ENCODE results near the gene AHCY. TPM values are rescaled to one million over a fixed set of nuclear protein-coding genes. Genes with fewer than 3 reads are reported as not detected.
"Not testable (repeated sequence)": the region's sequence is repeated elsewhere in the genome, so short reads cannot be mapped to it uniquely, and the experiment has no call there.

AHCY gene
- total RNA-seq, 4 donors from 2014 or later, result 50.4 to 71.5 (median 58.0) TPM

GRCh38 chr20:34294563-34294962, 8.6 kb downstream of the AHCY start:
- Histone ChIP-seq H3K27ac (no peak overlapping the region), H3K36me3 (peaks cover 0 to 64% of the 10 kb centered on the region in 2 donors), H3K4me3 (no peak overlapping the region), H3K9me3 (no peaks in the 10 kb centered on the region), H3K27me3 (no peaks in the 10 kb centered on the region), H3K4me1 (no peaks in the 10 kb centered on the region)
- WGBS, 2 donors (ENCODE audit: low coverage in 1 of 2), result 92 to 98% methylated on average over 4 to 6 of the region's 7 CpGs
- no peak for ATAC-seq
- TF ChIP-seq POLR2A (IDR thresholded peaks at IDR 0.05) (no peak), POLR2AphosphoS5 (IDR thresholded peaks at IDR 0.05) (no peak), CTCF (IDR thresholded peaks at IDR 0.05) (no peak), EP300 (IDR thresholded peaks at IDR 0.05) (no peak)

- Histone ChIP-seq H3K27ac (no peak overlapping the region), H3K36me3 (peaks cover 0 to 73% of the 10 kb centered on the region in 2 donors), H3K27me3 (no peaks in the 10 kb centered on the region), H3K9me3 (no peaks in the 10 kb centered on the region), H3K4me1 (no peaks in the 10 kb centered on the region), H3K4me3 (no peak overlapping the region)
- 86% methylated on average over 4 of the region's 7 CpGs; no CpG with 5 or more reads in 1 of the 2 donors for WGBS, 2 donors (ENCODE audit: low coverage in 1 of 2)
- ATAC-seq, result no peak
- no peak for TF ChIP-seq EP300 (IDR thresholded peaks at IDR 0.05)
- no peak for TF ChIP-seq POLR2A (IDR thresholded peaks at IDR 0.05)
Measured at GRCh38 chr20:34293589-34293988, 9.6 kb downstream of the AHCY start.

- 92 to 100% methylated on average over 2 to 3 of the region's 5 CpGs for WGBS, 2 donors (ENCODE audit: low coverage in 1 of 2)
- H3K4me1 ChIP-seq, result no peaks in the 10 kb centered on the region
- H3K9me3 ChIP-seq, result no peaks in the 10 kb centered on the region
- no peaks in the 10 kb centered on the region for H3K27me3 ChIP-seq
- H3K4me3 ChIP-seq, result no peak overlapping the region
- H3K36me3 ChIP-seq, result peaks cover 0 to 77% of the 10 kb centered on the region in 2 donors
- no peak overlapping the region for H3K27ac ChIP-seq
- no peak for TF ChIP-seq CTCF (IDR thresholded peaks at IDR 0.05)
- no peak for ATAC-seq
Measured at GRCh38 chr20:34293119-34293518, 10.0 kb downstream of the AHCY start.

GRCh38 chr20:34292496-34292895, 10.7 kb downstream of the AHCY start:
- Histone ChIP-seq H3K27ac (no peak overlapping the region), H3K4me3 (no peak overlapping the region), H3K9me3 (no peaks in the 10 kb centered on the region), H3K36me3 (peaks cover 0 to 84% of the 10 kb centered on the region in 2 donors), H3K4me1 (no peaks in the 10 kb centered on the region), H3K27me3 (no peaks in the 10 kb centered on the region)
- no peak for ATAC-seq
- 74% methylated on average over 2 of the region's 3 CpGs; no CpG with 5 or more reads in 1 of the 2 donors for WGBS, 2 donors (ENCODE audit: low coverage in 1 of 2)
- TF ChIP-seq POLR2A (IDR thresholded peaks at IDR 0.05) (no peak), EP300 (IDR thresholded peaks at IDR 0.05) (no peak), POLR2AphosphoS5 (IDR thresholded peaks at IDR 0.05) (no peak), CTCF (IDR thresholded peaks at IDR 0.05) (no peak)

- H3K9me3 ChIP-seq, result no peaks in the 10 kb centered on the region
- ATAC-seq, result no peak
- no peak overlapping the region for H3K4me3 ChIP-seq
- no peaks in the 10 kb centered on the region for H3K4me1 ChIP-seq
- no peaks in the 10 kb centered on the region for H3K27me3 ChIP-seq
- peaks cover 0 to 99% of the 10 kb centered on the region in 2 donors for H3K36me3 ChIP-seq
- no peak for TF ChIP-seq POLR2AphosphoS5 (IDR thresholded peaks at IDR 0.05)
- no peak for TF ChIP-seq EP300 (IDR thresholded peaks at IDR 0.05)
- no peak for TF ChIP-seq CTCF (IDR thresholded peaks at IDR 0.05)
- no peak for TF ChIP-seq POLR2A (IDR thresholded peaks at IDR 0.05)
- no peak overlapping the region for H3K27ac ChIP-seq
- WGBS, 2 donors (ENCODE audit: low coverage in 1 of 2), result no CpG with 5 or more reads among the region's 11 CpGs
Measured at GRCh38 chr20:34290471-34290870, 12.7 kb downstream of the AHCY start.

- not testable (repeated sequence) for H3K4me1 ChIP-seq, H3K9me3 ChIP-seq, H3K27ac ChIP-seq, ATAC-seq, H3K4me3 ChIP-seq, H3K27me3 ChIP-seq
- H3K36me3 ChIP-seq, result peaks cover 0 to 99% of the 10 kb centered on the region in 2 donors
- 100% methylated on average over 1 of the region's 5 CpGs; no CpG with 5 or more reads in 1 of the 2 donors for WGBS, 2 donors (ENCODE audit: low coverage in 1 of 2)
Measured at GRCh38 chr20:34287500-34287899, 15.7 kb downstream of the AHCY start.

Data from gastroesophageal sphincter (tissue), 4 donors.